ENCODE data around the gene GAS2L1.
A peak's percentile ranks its signal among the peaks of the same experiment; 100 is the strongest.

Gene GAS2L1

DNA sequence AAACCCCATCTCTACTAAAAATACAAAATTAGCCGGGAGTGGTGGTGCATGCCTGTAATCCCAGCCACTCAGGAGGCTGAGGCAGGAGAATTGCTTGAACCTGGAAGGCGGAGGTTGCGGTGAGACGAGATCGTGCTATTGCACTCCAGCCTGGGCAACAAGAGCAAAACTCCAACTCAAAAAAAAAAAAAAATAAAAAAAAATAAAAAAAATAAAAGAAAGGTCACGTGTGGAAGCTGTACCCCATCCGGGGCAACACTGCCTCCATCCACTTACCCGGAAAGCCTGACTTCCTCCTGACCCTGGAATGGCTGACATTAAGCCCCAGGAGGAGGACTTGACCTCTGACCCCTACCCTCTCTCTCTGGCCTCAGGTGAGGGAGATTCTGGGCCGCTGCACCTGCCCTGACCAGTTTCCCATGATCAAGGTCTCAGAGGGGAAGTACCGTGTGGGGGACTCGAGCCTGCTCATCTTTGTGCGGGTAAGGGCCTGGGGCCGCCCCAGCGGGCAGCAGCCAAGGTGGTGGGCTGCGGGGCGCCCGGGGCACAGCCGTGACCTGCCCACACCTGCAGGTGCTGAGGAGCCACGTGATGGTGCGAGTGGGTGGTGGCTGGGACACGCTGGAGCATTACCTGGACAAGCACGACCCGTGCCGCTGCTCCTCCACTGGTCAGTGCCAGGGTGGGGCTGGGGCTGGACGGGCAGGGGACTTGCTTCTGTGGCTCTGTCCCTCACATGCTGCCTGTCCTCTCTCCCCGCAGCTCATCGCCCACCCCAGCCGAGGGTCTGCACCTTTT lies 3.8 kb downstream of the GAS2L1 start:
- no peak for DNase-seq

DNA sequence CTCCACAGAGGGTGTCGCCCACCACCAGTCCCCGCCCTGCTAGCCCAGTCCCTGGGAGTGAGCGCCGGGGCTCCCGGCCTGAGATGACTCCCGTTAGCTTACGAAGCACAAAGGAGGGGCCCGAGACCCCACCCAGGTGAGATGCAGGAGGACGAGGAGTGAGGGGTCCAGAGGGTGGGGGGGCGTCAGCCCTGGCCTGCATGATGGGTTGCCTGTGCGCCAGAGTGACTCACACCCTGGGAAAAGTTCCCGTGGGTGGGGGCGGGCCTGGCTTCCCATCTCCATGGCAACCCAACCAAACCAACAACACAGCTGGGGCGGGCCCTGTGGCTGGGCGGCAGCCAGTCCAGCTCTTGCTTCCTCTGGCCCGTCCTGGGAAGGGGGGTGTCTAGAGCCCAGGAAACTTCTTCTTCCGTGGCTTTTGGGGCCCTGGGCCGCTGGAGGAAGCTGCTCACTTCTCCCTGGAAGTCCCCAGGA lies 4.5 kb downstream of the GAS2L1 start:
- peak; percentile 98 for DNase-seq

DNA sequence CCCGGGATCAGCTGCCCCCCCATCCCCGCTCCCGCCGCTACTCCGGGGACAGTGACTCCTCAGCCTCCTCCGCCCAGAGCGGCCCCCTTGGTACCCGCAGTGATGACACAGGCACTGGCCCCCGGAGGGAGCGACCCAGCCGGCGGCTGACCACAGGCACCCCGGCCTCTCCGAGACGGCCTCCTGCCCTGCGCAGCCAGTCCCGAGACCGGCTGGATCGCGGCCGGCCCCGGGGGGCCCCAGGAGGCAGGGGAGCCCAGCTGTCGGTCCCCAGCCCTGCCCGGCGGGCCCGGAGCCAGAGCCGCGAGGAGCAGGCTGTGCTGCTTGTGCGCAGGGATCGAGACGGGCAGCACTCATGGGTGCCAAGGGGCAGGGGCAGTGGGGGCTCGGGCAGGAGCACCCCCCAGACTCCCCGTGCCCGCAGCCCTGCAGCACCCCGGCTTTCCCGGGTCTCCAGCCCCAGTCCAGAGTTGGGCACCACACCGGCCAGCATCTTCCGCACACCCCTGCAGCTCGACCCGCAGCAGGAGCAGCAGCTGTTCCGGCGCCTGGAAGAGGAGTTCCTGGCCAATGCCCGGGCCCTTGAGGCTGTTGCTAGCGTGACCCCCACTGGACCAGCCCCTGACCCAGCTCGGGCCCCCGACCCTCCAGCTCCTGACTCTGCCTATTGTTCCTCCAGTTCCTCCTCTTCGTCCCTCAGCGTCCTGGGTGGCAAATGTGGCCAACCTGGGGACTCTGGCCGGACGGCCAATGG lies 5.2 kb downstream of the GAS2L1 start:
- no peak for DNase-seq

DNA sequence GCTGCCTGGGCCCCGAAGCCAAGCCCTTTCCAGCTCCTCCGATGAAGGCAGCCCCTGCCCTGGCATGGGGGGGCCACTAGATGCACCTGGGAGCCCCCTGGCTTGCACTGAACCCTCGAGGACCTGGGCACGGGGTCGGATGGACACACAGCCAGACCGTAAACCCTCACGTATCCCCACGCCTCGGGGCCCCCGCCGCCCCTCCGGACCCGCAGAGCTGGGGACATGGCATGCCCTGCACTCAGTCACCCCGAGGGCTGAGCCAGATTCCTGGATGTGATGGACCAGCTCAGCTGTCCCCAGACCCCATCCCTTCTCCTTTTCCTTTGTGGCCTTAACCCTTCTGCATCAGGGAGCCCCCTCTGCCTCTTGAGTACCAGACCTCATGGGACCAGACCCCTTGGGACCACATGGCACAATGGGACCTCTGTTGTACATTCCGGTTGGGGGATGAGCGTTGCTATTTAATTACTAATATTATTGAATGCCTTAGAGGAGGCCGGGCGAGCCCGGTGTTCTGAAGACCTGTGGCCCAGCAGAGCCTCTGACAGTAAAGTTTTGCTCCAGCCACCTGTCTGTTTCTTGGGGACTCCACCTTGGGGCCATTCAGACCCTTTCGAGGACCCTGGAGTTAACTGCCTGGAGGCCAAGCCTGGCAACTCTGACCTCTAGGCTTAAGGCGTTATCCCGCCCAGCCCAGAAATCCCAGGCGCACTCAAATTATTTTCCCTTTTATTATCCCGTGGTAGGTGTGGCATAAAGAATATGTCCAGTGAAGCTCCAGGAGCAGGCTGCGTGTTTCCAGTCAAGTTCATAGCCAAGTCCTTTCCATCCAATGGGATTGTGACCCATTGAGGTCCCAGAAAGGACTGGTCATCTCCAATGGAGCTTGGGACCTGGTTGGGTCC lies 6.0 kb downstream of the GAS2L1 start:
- DNase-seq = no peak

DNA sequence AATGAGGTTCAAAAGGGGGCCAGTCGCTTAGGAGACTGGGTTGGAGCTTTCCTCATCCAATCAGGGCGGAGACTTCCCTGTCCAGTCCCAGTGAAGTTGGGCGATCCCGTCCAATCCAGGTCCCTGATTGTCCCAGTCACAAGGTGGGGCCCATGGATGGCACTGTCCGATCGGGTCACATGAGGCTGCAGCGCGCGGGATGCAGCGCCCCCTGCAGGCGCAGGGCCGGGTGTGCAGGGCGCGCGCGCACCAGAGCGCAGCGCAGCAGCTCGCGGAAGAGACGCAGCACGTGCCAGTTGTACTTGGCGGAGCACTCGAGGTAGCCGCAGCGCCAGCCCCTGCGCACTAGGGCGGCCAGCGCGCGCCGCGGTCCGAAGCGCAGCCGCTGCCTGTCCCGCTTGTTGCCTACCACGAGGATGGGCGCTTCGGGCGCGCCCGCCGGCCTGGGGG lies 6.7 kb downstream of the GAS2L1 start:
- peak; percentile 63 to 65 for DNase-seq

- DNase-seq = no peak
Observed at GRCh38 chr22:29313576-29314466, 7.4 kb downstream of the GAS2L1 start.

DNA sequence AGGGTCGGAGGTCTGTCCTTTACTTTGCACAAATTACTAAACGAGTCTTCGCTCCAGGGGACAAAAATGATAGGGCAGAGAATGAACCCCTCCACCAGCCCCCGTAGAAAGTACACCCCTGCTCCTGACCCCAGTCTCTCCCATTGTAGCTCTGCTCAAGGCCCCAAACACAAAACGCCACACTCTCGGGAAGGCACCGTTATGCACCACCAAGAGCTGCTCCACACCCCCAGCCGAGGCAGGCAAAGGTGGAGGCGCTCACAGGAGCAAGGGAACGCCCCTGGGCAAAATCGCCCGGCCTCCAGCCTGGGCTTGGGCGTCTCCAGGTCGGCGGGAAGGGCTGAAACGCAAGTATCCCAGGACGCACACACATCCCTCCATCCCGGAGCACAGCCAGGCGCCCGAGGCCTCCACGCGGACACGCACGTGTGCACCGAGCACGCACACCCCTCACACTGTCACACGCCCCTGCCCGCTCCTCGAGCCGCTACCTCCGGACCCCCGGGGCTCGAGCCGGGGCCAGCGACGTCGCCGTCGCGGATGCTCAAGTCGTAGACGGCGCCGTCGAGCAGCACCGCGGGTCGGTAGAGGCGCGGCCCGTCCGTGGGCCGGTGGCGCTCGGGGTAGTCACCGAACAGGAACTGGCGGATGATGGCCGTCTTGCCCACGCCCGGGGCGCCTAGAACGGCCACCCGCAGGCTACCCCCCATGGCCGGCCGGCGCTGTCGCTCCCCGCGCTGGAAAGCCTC lies 8.3 kb downstream of the GAS2L1 start:
- no peak for DNase-seq

DNA sequence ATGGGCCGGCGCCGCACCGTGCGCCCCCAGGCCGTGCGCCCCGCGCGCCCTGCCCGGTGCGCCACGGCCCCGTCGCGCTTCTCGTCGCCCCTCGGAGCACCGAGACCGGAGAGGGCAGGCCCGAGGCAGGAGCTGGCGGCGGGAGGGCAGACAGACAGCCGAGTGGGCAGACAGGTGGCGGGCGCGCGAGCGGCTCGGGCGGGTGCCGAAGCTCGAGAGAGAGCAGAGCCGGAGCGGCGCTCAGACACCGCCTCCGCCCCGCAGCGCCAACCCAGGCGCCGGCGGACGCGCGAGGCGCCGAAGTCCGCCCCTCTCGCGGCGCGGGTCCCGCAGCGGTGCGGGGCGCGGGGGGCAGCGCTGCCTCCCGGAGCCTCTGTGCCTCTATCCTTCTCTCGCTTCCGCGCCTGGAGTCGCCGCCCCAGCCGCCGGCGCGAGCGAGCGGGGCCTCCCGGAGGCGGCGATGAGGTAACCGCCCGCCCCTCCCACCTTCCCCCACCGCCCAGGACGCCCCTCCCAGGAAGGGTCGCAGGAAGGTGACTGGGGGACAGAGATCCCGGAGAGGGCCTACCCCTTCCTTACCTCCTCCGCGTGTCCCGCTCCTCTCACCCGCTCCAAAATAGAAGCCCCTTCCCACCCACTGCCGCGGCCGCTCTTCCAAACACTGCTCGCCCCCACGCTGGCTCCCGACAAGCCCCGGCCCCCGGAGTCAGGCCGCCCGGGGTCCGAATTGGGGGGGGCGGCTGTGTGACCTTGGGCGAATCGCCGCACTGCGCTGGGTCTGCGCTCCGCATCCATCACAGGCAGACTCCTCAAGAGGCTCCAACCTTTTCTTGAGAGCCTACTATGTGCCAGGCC lies 9.1 kb downstream of the GAS2L1 start, which contains the start of gene RASL10A:
Gene RASL10A (minus strand): TSS at position 412 of the 855 bp plus-strand sequence. CDS start 451 bp downstream, outside the sequence.
- DNase-seq = no peak

GRCh38 chr22:29316141-29316828 lies 9.8 kb downstream of the GAS2L1 start:
- no peak for DNase-seq

GRCh38 chr22:29317827-29318454 lies 11.5 kb downstream of the GAS2L1 start:
- DNase-seq = no peak

GRCh38 chr22:29319072-29319471 lies 12.6 kb downstream of the GAS2L1 start:
- no peak for DNase-seq

- DNase-seq = no peak
Observed at GRCh38 chr22:29320546-29320945, 14.1 kb downstream of the GAS2L1 start.

GRCh38 chr22:29323641-29324040 lies 17.2 kb downstream of the GAS2L1 start:
- no peak for DNase-seq

GRCh38 chr22:29325356-29325755 lies 18.9 kb downstream of the GAS2L1 start:
- no peak for DNase-seq

DNA sequence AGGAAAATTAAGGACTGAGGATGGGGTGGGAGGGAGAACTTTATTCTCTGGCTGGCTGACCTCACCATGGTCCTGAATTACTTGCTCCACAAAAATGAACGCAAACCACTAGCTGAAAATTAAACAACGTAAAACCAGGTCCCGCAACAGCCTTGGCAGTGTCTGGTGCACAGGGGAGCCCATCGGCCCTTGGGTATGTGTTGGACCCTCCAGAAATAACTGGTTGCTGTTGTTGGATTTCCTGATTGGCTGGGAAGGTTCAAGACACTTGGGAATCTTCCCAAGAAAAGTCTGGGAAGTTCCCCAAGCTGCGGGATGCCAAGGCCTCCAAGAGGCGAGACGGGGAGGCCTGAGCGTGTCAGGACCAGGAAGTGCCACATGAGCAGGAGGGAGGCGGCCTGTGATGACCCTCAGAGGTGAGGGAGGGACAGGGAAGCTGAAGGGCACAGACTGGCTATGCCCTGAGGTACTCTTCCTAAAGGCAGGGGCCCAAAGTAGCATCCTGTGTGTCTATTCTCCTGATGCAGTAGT lies 19.4 kb downstream of the GAS2L1 start:
- no peak for DNase-seq

DNA sequence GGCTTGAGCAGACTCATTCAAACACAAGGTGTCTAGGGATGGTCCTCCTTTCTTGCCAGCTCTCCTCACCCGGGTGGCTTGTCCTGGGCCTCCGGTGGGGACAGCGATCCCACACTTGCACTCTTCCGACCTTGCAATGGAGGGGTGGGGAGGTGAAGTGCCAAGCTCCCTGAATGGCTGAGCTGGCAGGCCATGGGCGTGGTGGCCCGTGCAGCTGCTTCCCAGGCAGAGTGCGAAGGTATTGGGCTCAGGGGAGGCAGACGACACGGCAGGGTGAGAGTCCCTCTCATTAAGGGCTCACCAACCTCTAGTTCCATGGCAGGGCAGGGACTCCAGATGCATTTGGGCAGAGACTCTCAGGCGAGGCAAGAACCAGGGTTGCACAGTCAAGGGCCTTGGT lies 20.0 kb downstream of the GAS2L1 start:
- no peak for DNase-seq

GRCh38 chr22:29327089-29327764 lies 20.8 kb downstream of the GAS2L1 start:
- no peak for DNase-seq

DNA sequence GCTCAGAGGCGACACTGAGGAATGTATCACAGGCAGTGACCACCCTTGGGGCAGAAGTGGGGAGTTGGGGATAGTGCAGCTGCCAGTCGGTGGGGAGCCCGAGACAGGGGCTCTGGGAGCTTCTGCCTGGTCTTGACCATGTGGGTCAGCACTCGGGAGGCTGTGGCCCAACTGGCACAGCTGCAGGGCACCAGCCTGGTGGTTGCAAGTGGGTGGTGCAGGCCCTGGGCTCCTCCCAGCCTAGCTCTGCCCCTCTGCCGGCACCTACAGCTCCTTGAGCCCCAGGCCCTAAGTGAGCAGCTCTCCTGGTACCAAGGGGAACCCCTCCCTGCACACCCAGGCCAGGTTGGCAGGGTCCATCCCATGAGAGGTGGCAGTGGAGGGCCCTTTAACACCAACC lies 21.6 kb downstream of the GAS2L1 start:
- DNase-seq = no peak

Data from inflammatory macrophage (primary cell).